Kidney (tissue), 14 donors: Measurements from ENCODE around the gene KLHL40. TPM values are rescaled to one million over a fixed set of nuclear protein-coding genes. Genes with fewer than 3 reads are reported as not detected.

Source experiments
- DNase-seq, 5 donors: peaks; one replicate each; pipeline ENCODE4 v3.0.0-alpha.2; 2013 to 2020
- FAIRE-seq: peaks from 2 replicates; lab custom pipeline; 2012; peaks lifted over from hg19 to GRCh38; lab: Jason Lieb, UNC
- H3K27ac ChIP-seq, 2 donors: one replicate each; pipeline ENCODE4 v1.7.0; 2013; ENCODE audit warnings: low read depth in 2 of 2, low read length in 2 of 2, inconsistent platforms in 1 of 2
- H3K27me3 ChIP-seq: one replicate; pipeline ENCODE4 v1.7.1; 2013; ENCODE audit warnings: low read length, inconsistent platforms; ENCODE audit not compliant: control insufficient read depth, insufficient read depth
- H3K36me3 ChIP-seq, 3 donors: one replicate each; pipeline versions ENCODE4 v1.7.0 to v1.7.1; 2013; ENCODE audit warnings: low read length in 3 of 3, control low read depth in 1 of 3, inconsistent platforms in 1 of 3; ENCODE audit not compliant: insufficient read depth in 3 of 3, control insufficient read depth in 2 of 3
- H3K4me1 ChIP-seq, 3 donors: one replicate each; pipeline versions ENCODE4 v1.7.0 to v1.7.1; 2013; ENCODE audit warnings: low read length in 3 of 3, inconsistent platforms in 1 of 3, low read depth in 1 of 3; ENCODE audit not compliant: control insufficient read depth in 2 of 3, insufficient read depth in 2 of 3
- H3K4me3 ChIP-seq, 3 donors: one replicate each; pipeline versions ENCODE4 v1.7.0 to v1.8.1; 2013; ENCODE audit warnings: low read length in 3 of 3, control low read depth in 1 of 3, inconsistent platforms in 1 of 3
- H3K9ac ChIP-seq, 3 donors: one replicate each; pipeline versions ENCODE4 v1.7.0 to v1.7.1; 2013; ENCODE audit warnings: low read length in 3 of 3, control low read depth in 1 of 3, inconsistent platforms in 1 of 3
- H3K9me3 ChIP-seq, 3 donors: one replicate each; pipeline versions ENCODE4 v1.7.0 to v1.7.1; 2013; ENCODE audit warnings: low read length in 3 of 3, control low read depth in 1 of 3, inconsistent platforms in 1 of 3; ENCODE audit not compliant: control insufficient read depth in 2 of 3, insufficient read depth in 1 of 3
- intact Hi-C: fragments of 100-400 bp; cut with DNase I; formaldehyde crosslinking; loops from one replicate; pipeline ENCODE4 v1.11.1; 2022
- polyA plus RNA-seq: library from polyadenylated mRNA; stranded (reverse); fragments of 350-450 nt; fragmentation: Illumina TruSeq; extraction: RNeasy Lipid Tissue Mini Kit (QIAGEN cat#74804); gene quantifications from one replicate; pipeline ENCODE4 v1.2.3, GENCODE V29; 2014; ENCODE audit warnings: low read depth, low replicate concordance; ENCODE audit not compliant: insufficient read depth
- total RNA-seq: library from RNA; stranded (reverse); fragmentation: NEBNext Ultra II Directional; extraction: Animal tissue kit (Norgen Biotek cat#: 25700); gene quantifications from one replicate; pipeline ENCODE4 v1.2.1, GENCODE V29; 2021
- TF ChIP-seq, protein P1 (sequence below): IDR thresholded peaks from 3 replicates; pipeline ENCODE4 v1.5.1; 2012; ENCODE audit warnings: mild to moderate bottlenecking, moderate library complexity, borderline replicate concordance; ENCODE audit not compliant: insufficient read depth; ENCODE audit errors: extremely low read depth
- donor health status: control.
- donor health status: control.
- donor health status: control.
- donor health status: control.
- donor health status: control.
- donor health status: DM: yes; HTN: yes; CAD: no.
- donor health status: Normal renal cell carcinoma (clear cell type).

The KLHL40 gene
- total and polyA plus RNA-seq, 2 donors from 2014 or later: not detected

DNA sequence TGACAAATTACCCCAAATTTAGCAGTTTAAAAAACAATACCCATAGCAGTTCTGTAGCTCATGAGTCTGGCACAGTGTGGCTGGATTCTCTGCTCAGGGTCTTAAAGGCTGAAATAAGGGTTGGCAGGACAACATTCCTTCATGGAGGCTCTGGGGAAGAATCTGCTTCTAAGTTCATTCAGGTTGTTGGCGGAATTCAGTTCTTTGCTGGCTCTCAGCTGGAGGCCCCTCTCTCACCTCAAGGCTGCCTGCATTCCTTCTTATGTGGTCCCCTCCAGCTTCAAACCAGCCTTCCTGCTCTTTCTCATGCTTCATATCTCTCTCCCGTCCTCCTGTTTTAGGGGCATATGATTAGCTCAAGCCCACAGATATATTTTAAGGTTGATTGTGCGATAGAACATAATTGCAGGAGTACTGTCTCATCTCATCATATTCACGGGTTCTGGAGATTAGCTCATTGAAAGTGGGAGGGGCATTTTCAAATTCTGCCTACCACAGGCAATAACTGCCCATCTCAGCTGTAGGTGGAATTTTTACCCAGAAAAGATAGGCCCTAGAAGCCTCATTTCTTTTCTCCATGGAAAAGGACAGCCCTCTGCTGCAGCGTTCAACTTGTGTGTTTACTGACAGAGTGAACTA, 37.4 kb upstream of the KLHL40 start:
- Histone ChIP-seq H3K9ac (no peak overlapping the region), H3K36me3 (peaks cover 4 to 24% (median 15%) of the 10 kb centered on the region in 3 donors), H3K4me1 (peaks cover 0 to 9% (median 6%) of the 10 kb centered on the region in 3 donors), H3K27me3 (no peaks in the 10 kb centered on the region), H3K9me3 (no peaks in the 10 kb centered on the region), H3K4me3 (no peak overlapping the region), H3K27ac (no peak overlapping the region)
- DNase-seq (no peak), FAIRE-seq (no peak)
- TF ChIP-seq, protein P1, sequence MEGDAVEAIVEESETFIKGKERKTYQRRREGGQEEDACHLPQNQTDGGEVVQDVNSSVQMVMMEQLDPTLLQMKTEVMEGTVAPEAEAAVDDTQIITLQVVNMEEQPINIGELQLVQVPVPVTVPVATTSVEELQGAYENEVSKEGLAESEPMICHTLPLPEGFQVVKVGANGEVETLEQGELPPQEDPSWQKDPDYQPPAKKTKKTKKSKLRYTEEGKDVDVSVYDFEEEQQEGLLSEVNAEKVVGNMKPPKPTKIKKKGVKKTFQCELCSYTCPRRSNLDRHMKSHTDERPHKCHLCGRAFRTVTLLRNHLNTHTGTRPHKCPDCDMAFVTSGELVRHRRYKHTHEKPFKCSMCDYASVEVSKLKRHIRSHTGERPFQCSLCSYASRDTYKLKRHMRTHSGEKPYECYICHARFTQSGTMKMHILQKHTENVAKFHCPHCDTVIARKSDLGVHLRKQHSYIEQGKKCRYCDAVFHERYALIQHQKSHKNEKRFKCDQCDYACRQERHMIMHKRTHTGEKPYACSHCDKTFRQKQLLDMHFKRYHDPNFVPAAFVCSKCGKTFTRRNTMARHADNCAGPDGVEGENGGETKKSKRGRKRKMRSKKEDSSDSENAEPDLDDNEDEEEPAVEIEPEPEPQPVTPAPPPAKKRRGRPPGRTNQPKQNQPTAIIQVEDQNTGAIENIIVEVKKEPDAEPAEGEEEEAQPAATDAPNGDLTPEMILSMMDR: no peak
- intact Hi-C loops: no loop called here

DNA sequence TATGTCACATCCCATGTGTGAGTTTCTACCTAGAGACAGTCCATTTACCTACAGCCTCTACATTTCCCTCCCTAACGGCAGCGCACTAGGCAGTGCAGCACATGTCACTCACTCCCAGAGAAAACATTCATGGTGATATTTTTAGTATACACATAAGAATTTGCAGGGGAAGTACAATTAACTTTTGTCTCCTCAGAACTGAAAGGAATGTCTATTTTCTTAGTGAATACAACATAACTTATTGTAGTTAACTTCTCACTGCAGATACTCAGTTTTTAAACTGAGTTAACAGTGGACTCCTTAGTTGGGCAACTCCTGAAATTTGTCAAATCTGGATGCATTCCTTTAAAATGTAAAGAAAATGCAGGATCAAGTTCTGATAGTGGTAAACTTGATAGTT, 36.3 kb upstream of the KLHL40 start:
- DNase-seq (no peak), FAIRE-seq (no peak)
- H3K9ac ChIP-seq: no peak overlapping the region
- intact Hi-C loops: no loop called here
- H3K9me3 ChIP-seq: no peaks in the 10 kb centered on the region
- no peaks in the 10 kb centered on the region for H3K27me3 ChIP-seq
- peaks cover 0 to 16% (median 10%) of the 10 kb centered on the region in 3 donors for H3K4me1 ChIP-seq
- peaks cover 4 to 14% (median 6%) of the 10 kb centered on the region in 3 donors for H3K36me3 ChIP-seq
- TF ChIP-seq, protein P1: no peak
- no peak overlapping the region for H3K4me3 ChIP-seq
- H3K27ac ChIP-seq: no peak overlapping the region

DNA sequence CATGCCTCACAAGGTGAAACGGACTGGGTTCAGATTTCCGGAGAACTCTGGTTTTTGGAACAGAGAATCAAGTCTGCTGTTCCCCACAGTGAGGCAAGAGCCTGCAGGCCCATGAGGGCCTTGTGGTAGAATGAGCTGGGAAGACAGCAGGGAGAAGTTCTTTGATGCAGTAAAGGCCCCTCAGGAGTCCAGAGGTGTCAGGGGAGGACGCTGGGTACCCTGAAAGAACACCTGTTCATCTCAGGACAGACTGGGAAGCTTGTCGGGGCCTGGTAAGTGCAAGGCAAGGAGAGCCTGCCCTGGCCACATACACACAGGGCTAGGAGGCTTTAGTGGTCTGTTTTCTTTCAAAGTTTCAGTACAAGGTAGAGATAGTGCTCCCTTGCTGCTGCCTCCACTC, 35.6 kb upstream of the KLHL40 start:
- H3K36me3 ChIP-seq: peaks cover 0 to 9% (median 1%) of the 10 kb centered on the region in 3 donors
- no peak overlapping the region for H3K4me3 ChIP-seq
- FAIRE-seq: no peak
- DNase-seq: no peak
- H3K27me3 ChIP-seq: no peaks in the 10 kb centered on the region
- no peak overlapping the region for H3K27ac ChIP-seq
- no peak overlapping the region for H3K9ac ChIP-seq
- no peaks in the 10 kb centered on the region for H3K9me3 ChIP-seq
- peaks cover 0 to 16% (median 10%) of the 10 kb centered on the region in 3 donors for H3K4me1 ChIP-seq
- intact Hi-C loops: no loop called here
- TF ChIP-seq, protein P1: no peak
